H1 (cell line): ENCODE data around the gene GSG1L. TPM values are rescaled to one million over a fixed set of nuclear protein-coding genes. Genes with fewer than 3 reads are reported as not detected.

ENCODE experiments used
- CTCF ChIA-PET: fragments of 300-600 bp; sonication (Branson Sonifier 250); formaldehyde crosslinking; loops from one replicate; lab custom pipeline; 2021; ENCODE audit not compliant: partially characterized antibody; lab: Charles Lee
- POLR2A ChIA-PET: fragments of 300-600 bp; sonication (Branson Sonifier 250); formaldehyde crosslinking; loops from one replicate; lab custom pipeline; 2021; ENCODE audit warnings: inconsistent platforms; ENCODE audit not compliant: partially characterized antibody; lab: Charles Lee
- DNase-seq, 2 experiments: peaks; one replicate each; pipeline versions ENCODE4 v3.0.0 to v3.0.0-alpha.2; 2010 to 2022; ENCODE audit warnings: low spot score in 2 of 2, low read depth in 1 of 2, mixed read lengths in 1 of 2
- FAIRE-seq: peaks from 2 replicates; lab custom pipeline; 2011; peaks lifted over from hg19 to GRCh38; lab: Jason Lieb, UNC
- H2AFZ ChIP-seq: 2 replicates; pipeline ENCODE4 v1.8.1; 2012; ENCODE audit warnings: low read length, inconsistent platforms
- H2AK5ac ChIP-seq: 2 replicates; pipeline ENCODE4 v1.6.1; 2013; ENCODE audit warnings: low read depth, low read length
- H2BK120ac ChIP-seq: replicated peaks from 2 replicates; pipeline ENCODE3; 2013; ENCODE audit warnings: low read depth, low read length, inconsistent platforms
- H2BK12ac ChIP-seq: 2 replicates; pipeline ENCODE4 v1.6.1; 2013; ENCODE audit warnings: low read depth, low read length
- H2BK15ac ChIP-seq: 2 replicates; pipeline ENCODE4 v1.6.1; 2013; ENCODE audit warnings: low read length
- H2BK20ac ChIP-seq: 2 replicates; pipeline ENCODE4 v1.6.1; 2013; ENCODE audit warnings: low read length
- H2BK5ac ChIP-seq: 2 replicates; pipeline ENCODE4 v1.6.1; 2013; ENCODE audit warnings: low read depth, low read length
- H3K14ac ChIP-seq: 2 replicates; pipeline ENCODE4 v1.6.1; 2013; ENCODE audit warnings: inconsistent platforms; ENCODE audit not compliant: insufficient read length
- H3K18ac ChIP-seq: 2 replicates; pipeline ENCODE4 v1.6.1; 2013; ENCODE audit warnings: low read length; ENCODE audit errors: extremely low read depth
- H3K23ac ChIP-seq: 2 replicates; pipeline ENCODE4 v1.6.1; 2013; ENCODE audit warnings: inconsistent platforms; ENCODE audit not compliant: insufficient read length
- H3K23me2 ChIP-seq: 2 replicates; pipeline ENCODE4 v1.6.1; 2013; ENCODE audit warnings: low read depth, low read length
- H3K27ac ChIP-seq: 2 replicates; pipeline ENCODE4 v1.6.1; 2011; ENCODE audit warnings: low read depth, low read length, inconsistent platforms
- H3K27me3 ChIP-seq, 4 experiments: replicated peaks in 1 of 4; 1 replicate in 1 of 4; 2 replicates in 3 of 4; pipeline versions ENCODE4 v1.6.1 to v1.8.1; 2011 to 2013; ENCODE audit warnings: low read length in 3 of 4, mild to moderate bottlenecking in 3 of 4, inconsistent platforms in 2 of 4, mixed read lengths in 2 of 4, moderate library complexity in 1 of 4; ENCODE audit not compliant: control insufficient read depth in 3 of 4, insufficient read depth in 3 of 4; ENCODE audit errors: extremely low read depth in 1 of 4
- H3K36me3 ChIP-seq, 4 experiments: 2 replicates each; pipeline versions ENCODE4 v1.6.1 to v1.8.1; 2011 to 2013; ENCODE audit warnings: mild to moderate bottlenecking in 4 of 4, low read length in 3 of 4, moderate library complexity in 2 of 4, control low read depth in 1 of 4, inconsistent platforms in 1 of 4; ENCODE audit not compliant: insufficient read depth in 4 of 4, control insufficient read depth in 2 of 4
- H3K4ac ChIP-seq: replicated peaks from 2 replicates; pipeline ENCODE3; 2013; ENCODE audit warnings: low read length, low read depth, mixed read lengths, inconsistent platforms; ENCODE audit not compliant: insufficient read length
- H3K4me1 ChIP-seq, 4 experiments: replicated peaks in 1 of 4; 1 replicate in 1 of 4; 2 replicates in 3 of 4; pipeline versions ENCODE4 v1.6.1 to v1.8.1; 2011 to 2013; ENCODE audit warnings: low read length in 3 of 4, inconsistent platforms in 2 of 4, mixed read lengths in 1 of 4; ENCODE audit not compliant: insufficient read depth in 4 of 4, control insufficient read depth in 3 of 4
- H3K4me2 ChIP-seq, 2 experiments: 2 replicates each; pipeline versions ENCODE4 v1.6.1 to v1.8.1; 2011 to 2013; ENCODE audit warnings: low read depth in 2 of 2, low read length in 2 of 2, control low read depth in 1 of 2, inconsistent platforms in 1 of 2, mild to moderate bottlenecking in 1 of 2; ENCODE audit not compliant: insufficient read depth in 1 of 2
- H3K4me3 ChIP-seq, 4 experiments: fragments of 200-600, 300-600 bp in 1 of 4; sonication (generic), shearing (Covaris generic), sonication (Bioruptor Twin) in 1 of 4; 2 replicates each; pipeline versions ENCODE4 v1.5.1 to v1.8.1; 2011 to 2016; ENCODE audit warnings: low read length in 4 of 4, low read depth in 3 of 4, control low read depth in 2 of 4, inconsistent platforms in 2 of 4, mild to moderate bottlenecking in 2 of 4, mixed read lengths in 1 of 4, moderate library complexity in 1 of 4; ENCODE audit not compliant: insufficient read depth in 2 of 4; ENCODE audit errors: extremely low read depth in 1 of 4
- H3K56ac ChIP-seq: replicated peaks from 2 replicates; pipeline ENCODE3; 2013; ENCODE audit warnings: low read depth, mild to moderate bottlenecking, mixed read lengths, low read length, inconsistent platforms; ENCODE audit not compliant: insufficient read length
- H3K79me1 ChIP-seq: 2 replicates; pipeline ENCODE4 v1.6.1; 2013; ENCODE audit warnings: low read depth, low read length, control low read depth
- H3K79me2 ChIP-seq, 2 experiments: 2 replicates each; pipeline versions ENCODE4 v1.6.1 to v1.8.1; 2012 to 2013; ENCODE audit warnings: low read length in 2 of 2, mild to moderate bottlenecking in 2 of 2, inconsistent platforms in 1 of 2; ENCODE audit not compliant: insufficient read depth in 2 of 2, control insufficient read depth in 1 of 2
- H3K9ac ChIP-seq, 4 experiments: replicated peaks in 1 of 4; 1 replicate in 1 of 4; 2 replicates in 3 of 4; pipeline versions ENCODE4 v1.6.1 to v1.8.1; 2011 to 2013; ENCODE audit warnings: low read depth in 3 of 4, low read length in 3 of 4, control low read depth in 2 of 4, mild to moderate bottlenecking in 2 of 4, moderate library complexity in 2 of 4, inconsistent platforms in 1 of 4; ENCODE audit errors: extremely low read depth in 1 of 4
- H3K9me3 ChIP-seq, 2 experiments: 2 replicates each; pipeline versions ENCODE4 v1.6.1 to v1.8.1; 2012 to 2013; ENCODE audit warnings: mild to moderate bottlenecking in 2 of 2, moderate library complexity in 2 of 2, control low read depth in 1 of 2, inconsistent platforms in 1 of 2, low read depth in 1 of 2, low read length in 1 of 2, mixed read lengths in 1 of 2; ENCODE audit not compliant: insufficient read depth in 2 of 2
- H4K20me1 ChIP-seq, 2 experiments: replicated peaks in 1 of 2; 2 replicates each; pipeline versions ENCODE3 to v1.8.1; 2011 to 2013; ENCODE audit warnings: inconsistent platforms in 2 of 2, low read length in 2 of 2, mild to moderate bottlenecking in 1 of 2; ENCODE audit not compliant: insufficient read depth in 2 of 2, control insufficient read depth in 1 of 2
- H4K5ac ChIP-seq: 2 replicates; pipeline ENCODE4 v1.6.1; 2013; ENCODE audit warnings: low read length, low read depth, mixed read lengths, inconsistent platforms; ENCODE audit not compliant: insufficient read length
- H4K8ac ChIP-seq: 2 replicates; pipeline ENCODE4 v1.8.0; 2013; ENCODE audit warnings: mild to moderate bottlenecking, moderate library complexity, low read length, inconsistent platforms; ENCODE audit not compliant: insufficient read depth; ENCODE audit errors: extremely low read depth
- H4K91ac ChIP-seq: replicated peaks from 2 replicates; pipeline ENCODE3; 2013; ENCODE audit warnings: low read length, mixed read lengths, inconsistent platforms; ENCODE audit not compliant: insufficient read length
- WGBS, 2 experiments: shearing (Covaris generic) in 1 of 2; methylation state at CpG; one replicate each; pipeline versions ENCODE4 v1.1.6 to v1.1.7; 2013 to 2015; ENCODE audit warnings: low lambda C conversion rate in 2 of 2, mixed read lengths in 2 of 2, inconsistent platforms in 1 of 2, low coverage in 1 of 2, missing lambda C conversion rate in 1 of 2; ENCODE audit not compliant: insufficient replicate concordance in 2 of 2, insufficient coverage in 1 of 2, insufficient read length in 1 of 2; ENCODE audit errors: extremely low coverage in 1 of 2, missing lambda C conversion rate in 1 of 2; 5-methylcytosine and 5-hydroxymethylcytosine counted together
- polyA plus RNA-seq, 7 experiments: library from polyadenylated mRNA; depleted of rRNA in 3 of 7; stranded (reverse) in 5 of 7; unstranded in 2 of 7; fragments of >200 nt in 5 of 7; fragments of 200-250 nt in 2 of 7; gene quantifications; 1 replicate in 5 of 7; 2 replicates in 1 of 7; 4 replicates in 1 of 7; pipeline versions ENCODE4 v1.2.1 to v1.2.3, GENCODE V29; 2011 to 2013; ENCODE audit warnings: missing spikeins in 2 of 7, mixed read lengths in 2 of 7
- total RNA-seq: library from RNA; stranded (reverse); fragmentation: NEBNext Ultra II Directional; extraction: Animal tissue kit (Norgen Biotek cat#: 25700); gene quantifications from 2 replicates; pipeline ENCODE4 v1.2.1, GENCODE V29; 2021

The GSG1L gene
- total and polyA plus RNA-seq, 2 of the 8 experiments (the other 6 are each of a cell fraction or from before 2014, with no cell fraction given) = 0.71 to 1.1 TPM

GRCh38 chr16:27977966-27978365, 85.5 kb downstream of the GSG1L start:
- H3K79me2 ChIP-seq = no peaks in the 10 kb centered on the region
- no peak overlapping the region for H3K27ac ChIP-seq
- no peak overlapping the region for H3K56ac ChIP-seq
- H3K14ac ChIP-seq = no peak overlapping the region
- H3K23ac ChIP-seq = no peak overlapping the region
- no peaks in the 10 kb centered on the region for H3K79me1 ChIP-seq
- H3K18ac ChIP-seq = no peak overlapping the region; the same call in 1 of the 2 replicates
- no peaks in the 10 kb centered on the region for H3K9me3 ChIP-seq
- no peak overlapping the region for H4K5ac ChIP-seq
- ChIA-PET POLR2A (no interaction called here), CTCF (interaction anchor here (0.8 to 1.2 kb wide), 2 partner anchors 10 to 22 kb away, joined by 3 read pairs; no protein-coding TSS in a partner anchor)
- H3K4ac ChIP-seq = no peak overlapping the region
- H3K4me1 ChIP-seq = no peaks in the 10 kb centered on the region
- no peak overlapping the region for H2BK5ac ChIP-seq
- H2AK5ac ChIP-seq = no peak overlapping the region
- no peaks in the 10 kb centered on the region; a peak in 2 of 7 replicates for H3K27me3 ChIP-seq
- H2BK120ac ChIP-seq = no peak overlapping the region
- H3K36me3 ChIP-seq = no peaks in the 10 kb centered on the region
- no peak overlapping the region for H4K8ac ChIP-seq
- no peak overlapping the region for H3K9ac ChIP-seq
- DNase-seq (no peak), FAIRE-seq (no peak)
- no peaks in the 10 kb centered on the region for H4K20me1 ChIP-seq
- no peak overlapping the region for H2BK15ac ChIP-seq
- no peaks in the 10 kb centered on the region for H3K23me2 ChIP-seq
- no peak overlapping the region for H2AFZ ChIP-seq
- H3K4me3 ChIP-seq = no peak overlapping the region
- WGBS, 2 experiments = 79% methylated on average over 7 of the region's 7 CpGs; no CpG with 5 or more reads in 1 of the 2 experiments
- no peak overlapping the region for H2BK20ac ChIP-seq
- no peak overlapping the region for H2BK12ac ChIP-seq
- H3K4me2 ChIP-seq = no peak overlapping the region
- H4K91ac ChIP-seq = no peak overlapping the region
